GM21717 (cell line): ENCODE measurements around the gene EXTL1.

Source experiments
- ATAC-seq: cut with Tn5 transposase; IDR thresholded peaks from one replicate; pipeline ENCODE4 v1.9.1; 2021; ENCODE audit warnings: mild to moderate bottlenecking, moderate library complexity; ENCODE audit not compliant: unreplicated experiment

The EXTL1 gene

GRCh38 chr1:26022404-26022779 is 817 bp downstream of the EXTL1 start:
- no peak for ATAC-seq

- no peak for ATAC-seq
Observed at GRCh38 chr1:26023009-26023408, 1.4 kb downstream of the EXTL1 start.

- no peak for ATAC-seq
Observed at GRCh38 chr1:26023826-26024225, 2.3 kb downstream of the EXTL1 start.

GRCh38 chr1:26025060-26025459 is 3.5 kb downstream of the EXTL1 start:
- no peak for ATAC-seq

GRCh38 chr1:26025517-26025916 is 3.9 kb downstream of the EXTL1 start:
- ATAC-seq = no peak

GRCh38 chr1:26027716-26028489 is 6.3 kb downstream of the EXTL1 start:
- ATAC-seq = no peak

- no peak for ATAC-seq
Observed at GRCh38 chr1:26028490-26028980, 7.0 kb downstream of the EXTL1 start.

GRCh38 chr1:26029054-26029863 is 7.7 kb downstream of the EXTL1 start:
- no peak for ATAC-seq

GRCh38 chr1:26029864-26030481 is 8.4 kb downstream of the EXTL1 start:
- no peak for ATAC-seq

GRCh38 chr1:26031196-26031595 is 9.6 kb downstream of the EXTL1 start:
- ATAC-seq = no peak

GRCh38 chr1:26031611-26032220 is 10.1 kb downstream of the EXTL1 start:
- ATAC-seq = no peak

GRCh38 chr1:26032656-26033357 is 11.2 kb downstream of the EXTL1 start:
- no peak for ATAC-seq

GRCh38 chr1:26034504-26035202 is 13.1 kb downstream of the EXTL1 start:
- ATAC-seq = no peak

GRCh38 chr1:26035203-26035958 is 13.8 kb downstream of the EXTL1 start:
- ATAC-seq = peak; percentile 79

GRCh38 chr1:26035959-26036755 is 14.6 kb downstream of the EXTL1 start:
- ATAC-seq = peak; percentile 68

- ATAC-seq = no peak
Observed at GRCh38 chr1:26036756-26037281, 15.2 kb downstream of the EXTL1 start.

- ATAC-seq = no peak
Observed at GRCh38 chr1:26037904-26038303, 16.3 kb downstream of the EXTL1 start.

- ATAC-seq = no peak
Observed at GRCh38 chr1:26038477-26038876, 16.9 kb downstream of the EXTL1 start.
